GM12878 (cell line): Measurements from ENCODE around the gene TUBGCP2. TPM values are rescaled to one million over a fixed set of nuclear protein-coding genes. Genes with fewer than 3 reads are reported as not detected.

Experiments
- ATAC-seq: fragments of 200-7000 bp; cut with Tn5 transposase; 3 replicates; pipeline ENCODE4 v1.9.1; 2020; ENCODE audit warnings: mild to moderate bottlenecking, moderate library complexity
- BruUV-seq: library from RNA; stranded (reverse); fragments of 400-500 nt; replicated peaks from 2 replicates; lab custom pipeline; 2021; lab: Mats Ljungman, UMichigan
- CTCF ChIA-PET: fragments of 300-600 bp; sonication (Branson Sonifier 250); formaldehyde crosslinking; extraction: SDS; loops from one replicate; lab custom pipeline; 2021; ENCODE audit warnings: inconsistent platforms; lab: Yijun Ruan, JAX
- POLR2A ChIA-PET: fragments of 350-600 bp; formaldehyde crosslinking; extraction: SDS; loops from one replicate; lab custom pipeline; 2021; ENCODE audit warnings: inconsistent platforms; lab: Charles Lee
- RAD21 ChIA-PET: fragments of 300-600 bp; sonication (Branson Sonifier 250); formaldehyde crosslinking; loops from one replicate; lab custom pipeline; 2023; ENCODE audit warnings: antibody characterized with exemption; ENCODE audit not compliant: unreplicated experiment; lab: Charles Lee
- SMC1A ChIA-PET: fragments of 300-600 bp; sonication (Branson Sonifier 250); formaldehyde crosslinking; loops from one replicate; lab custom pipeline; 2023; ENCODE audit not compliant: unreplicated experiment, uncharacterized antibody; lab: Charles Lee
- DNase-seq: peaks from one replicate; pipeline ENCODE4 v3.0.0-alpha.2; 2011; ENCODE audit warnings: low read depth, low spot score
- FAIRE-seq: peaks from 3 replicates; lab custom pipeline; 2011; peaks lifted over from hg19 to GRCh38; lab: Jason Lieb, UNC
- H2AFZ ChIP-seq: 2 replicates; pipeline ENCODE4 v1.6.0; 2011; ENCODE audit warnings: low read depth, low read length, control low read depth; ENCODE audit not compliant: control insufficient read depth
- H3K27ac ChIP-seq: 2 replicates; pipeline ENCODE4 v1.5.1; 2011; ENCODE audit warnings: control low read depth; ENCODE audit not compliant: control insufficient read depth, insufficient read depth
- H3K27me3 ChIP-seq, 2 experiments: replicated peaks in 1 of 2; 2 replicates each; pipeline versions ENCODE4 v1.6.0 to v1.6.1; 2011; ENCODE audit warnings: low read length in 1 of 2; ENCODE audit not compliant: control insufficient read depth in 2 of 2, insufficient read depth in 2 of 2
- H3K36me3 ChIP-seq, 2 experiments: 2 replicates each; pipeline ENCODE4 v1.5.1; 2011; ENCODE audit warnings: low read length in 1 of 2; ENCODE audit not compliant: control insufficient read depth in 2 of 2, insufficient read depth in 2 of 2
- H3K4me1 ChIP-seq: 2 replicates; pipeline ENCODE4 v1.6.1; 2011; ENCODE audit warnings: mild to moderate bottlenecking, low read length, moderate library complexity, mixed read lengths; ENCODE audit not compliant: control insufficient read depth, insufficient read depth
- H3K4me2 ChIP-seq: 2 replicates; pipeline ENCODE4 v1.6.0; 2011; ENCODE audit warnings: control low read depth; ENCODE audit not compliant: control insufficient read depth, insufficient read depth
- H3K4me3 ChIP-seq: fragments of 200-600 bp; sonication (generic); 2 replicates; pipeline ENCODE4 v1.5.1; 2016
- H3K79me2 ChIP-seq: 2 replicates; pipeline ENCODE4 v1.6.0; 2011; ENCODE audit warnings: low read length; ENCODE audit not compliant: control insufficient read depth, insufficient read depth
- H3K9ac ChIP-seq: 2 replicates; pipeline ENCODE4 v1.8.0; 2011; ENCODE audit warnings: low read length, control low read depth, mixed read lengths; ENCODE audit not compliant: control insufficient read depth, insufficient read depth
- H3K9me3 ChIP-seq: replicated peaks from 3 replicates; pipeline ENCODE4 v1.5.1; 2011; ENCODE audit warnings: mild to moderate bottlenecking, low read length; ENCODE audit not compliant: control insufficient read depth, insufficient read depth
- H4K20me1 ChIP-seq: 2 replicates; pipeline ENCODE4 v1.6.0; 2011; ENCODE audit not compliant: control insufficient read depth, insufficient read depth
- EP300 ChIP-seq, 2 experiments: fragments of 150-350 bp in 1 of 2; IDR thresholded peaks; 2 replicates each; pipeline ENCODE4 v1.6.1; 2011 to 2012; ENCODE audit warnings: low read depth in 2 of 2, low read length in 2 of 2, borderline replicate concordance in 1 of 2, improper control_type of control experiment in 1 of 2, inconsistent platforms in 1 of 2; ENCODE audit not compliant: control insufficient read depth in 1 of 2
- WGBS: methylation state at CpG from one replicate; pipeline ENCODE4 v1.1.6; 2016; ENCODE audit warnings: low lambda C conversion rate; ENCODE audit not compliant: insufficient replicate concordance, insufficient coverage; ENCODE audit errors: missing lambda C conversion rate; 5-methylcytosine and 5-hydroxymethylcytosine counted together
- in situ Hi-C: fragments of 300-500 bp; cut with MboI; formaldehyde crosslinking; loops from 9 replicates; pipeline ENCODE4 v1.14.3; 2018; ENCODE audit warnings: mixed read lengths
- intact Hi-C: fragments of 100-400 bp; cut with micrococcal nuclease; formaldehyde crosslinking; loops from one replicate; pipeline ENCODE4 v1.14.2; 2022; ENCODE audit not compliant: unreplicated experiment
- polyA plus RNA-seq, 11 experiments: library from polyadenylated mRNA; depleted of rRNA in 4 of 11; unstranded in 6 of 11; stranded (reverse) in 5 of 11; fragments of >200 nt; fragmentation: Nextera tagmentation in 4 of 11; fragmentation: Illumina TruSeq in 1 of 11; extraction: Ambion mirVana in 4 of 11; extraction: Trizol in 1 of 11; gene quantifications; 1 replicate in 1 of 11; 2 replicates in 10 of 11; pipeline versions ENCODE4 v1.2.1 to v1.2.3, GENCODE V29; 2011 to 2016; ENCODE audit warnings: inconsistent platforms in 2 of 11, missing spikeins in 2 of 11, low read depth in 1 of 11
- total RNA-seq, 4 experiments: library from RNA; depleted of rRNA in 3 of 4; stranded (reverse); fragments of >200 nt in 3 of 4; fragmentation: Illumina TruSeq in 1 of 4; extraction: Trizol in 1 of 4; gene quantifications; 2 replicates each; pipeline versions ENCODE4 v1.2.1 to v1.2.3, GENCODE V29; 2013 to 2021
- TF ChIP-seq, protein P1 (sequence below): fragments of 450-650 bp; IDR thresholded peaks from 2 replicates; pipeline ENCODE4 v1.6.1; 2017; ENCODE audit warnings: mild to moderate bottlenecking, moderate library complexity
- TF ChIP-seq, protein P2 (sequence below): fragments of 450-650 bp; IDR thresholded peaks from 2 replicates; pipeline ENCODE4 v1.6.1; 2017; ENCODE audit warnings: mild to moderate bottlenecking, moderate library complexity

Gene TUBGCP2
- total and polyA plus RNA-seq, 10 of the 15 experiments (the other 5 are each of a cell fraction or from before 2014, with no cell fraction given): 4.8 to 47.1 (median 34.7) TPM

DNA sequence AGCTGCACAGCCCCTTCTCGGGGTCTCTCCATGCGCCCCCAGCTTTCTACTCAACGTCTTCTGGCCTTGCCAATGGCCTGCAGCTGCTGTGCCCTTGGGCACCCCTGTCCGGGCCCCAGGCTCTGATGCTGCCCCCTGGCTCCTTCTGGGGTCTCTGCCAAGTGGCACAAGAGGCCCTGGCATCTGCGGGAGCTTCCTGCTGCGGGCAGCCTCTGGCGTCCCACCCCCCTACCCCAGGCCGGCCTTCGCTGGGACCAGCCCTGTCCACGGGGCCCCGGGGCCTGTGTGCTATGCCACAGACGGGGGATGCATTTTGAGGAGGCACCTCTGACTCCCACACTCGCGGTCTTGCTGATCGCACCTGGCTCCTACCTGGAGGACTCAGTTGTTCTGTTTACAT lies 68.7 kb downstream of the TUBGCP2 start:
- no peak overlapping the region for H3K4me2 ChIP-seq
- FAIRE-seq (no peak), ATAC-seq (no peak), DNase-seq (no peak)
- no peak overlapping the region for H3K4me3 ChIP-seq
- no peak overlapping the region for H2AFZ ChIP-seq
- H4K20me1 ChIP-seq: no peaks in the 10 kb centered on the region; the same call in 1 of the 2 replicates
- no peaks in the 10 kb centered on the region for H3K9me3 ChIP-seq
- BruUV-seq: no TSS peak
- CTCF ChIA-PET: no interaction called here
- H3K27me3 ChIP-seq: peaks cover 0 to 1% of the 10 kb centered on the region in 2 experiments; a peak in 2 of 4 replicates
- POLR2A ChIA-PET: no interaction called here
- RAD21 ChIA-PET: no interaction called here
- H3K4me1 ChIP-seq: peaks cover 15% of the 10 kb centered on the region
- TF ChIP-seq, protein P1, sequence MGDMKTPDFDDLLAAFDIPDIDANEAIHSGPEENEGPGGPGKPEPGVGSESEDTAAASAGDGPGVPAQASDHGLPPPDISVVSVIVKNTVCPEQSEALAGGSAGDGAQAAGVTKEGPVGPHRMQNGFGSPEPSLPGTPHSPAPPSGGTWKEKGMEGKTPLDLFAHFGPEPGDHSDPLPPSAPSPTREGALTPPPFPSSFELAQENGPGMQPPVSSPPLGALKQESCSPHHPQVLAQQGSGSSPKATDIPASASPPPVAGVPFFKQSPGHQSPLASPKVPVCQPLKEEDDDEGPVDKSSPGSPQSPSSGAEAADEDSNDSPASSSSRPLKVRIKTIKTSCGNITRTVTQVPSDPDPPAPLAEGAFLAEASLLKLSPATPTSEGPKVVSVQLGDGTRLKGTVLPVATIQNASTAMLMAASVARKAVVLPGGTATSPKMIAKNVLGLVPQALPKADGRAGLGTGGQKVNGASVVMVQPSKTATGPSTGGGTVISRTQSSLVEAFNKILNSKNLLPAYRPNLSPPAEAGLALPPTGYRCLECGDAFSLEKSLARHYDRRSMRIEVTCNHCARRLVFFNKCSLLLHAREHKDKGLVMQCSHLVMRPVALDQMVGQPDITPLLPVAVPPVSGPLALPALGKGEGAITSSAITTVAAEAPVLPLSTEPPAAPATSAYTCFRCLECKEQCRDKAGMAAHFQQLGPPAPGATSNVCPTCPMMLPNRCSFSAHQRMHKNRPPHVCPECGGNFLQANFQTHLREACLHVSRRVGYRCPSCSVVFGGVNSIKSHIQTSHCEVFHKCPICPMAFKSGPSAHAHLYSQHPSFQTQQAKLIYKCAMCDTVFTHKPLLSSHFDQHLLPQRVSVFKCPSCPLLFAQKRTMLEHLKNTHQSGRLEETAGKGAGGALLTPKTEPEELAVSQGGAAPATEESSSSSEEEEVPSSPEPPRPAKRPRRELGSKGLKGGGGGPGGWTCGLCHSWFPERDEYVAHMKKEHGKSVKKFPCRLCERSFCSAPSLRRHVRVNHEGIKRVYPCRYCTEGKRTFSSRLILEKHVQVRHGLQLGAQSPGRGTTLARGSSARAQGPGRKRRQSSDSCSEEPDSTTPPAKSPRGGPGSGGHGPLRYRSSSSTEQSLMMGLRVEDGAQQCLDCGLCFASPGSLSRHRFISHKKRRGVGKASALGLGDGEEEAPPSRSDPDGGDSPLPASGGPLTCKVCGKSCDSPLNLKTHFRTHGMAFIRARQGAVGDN: no peak
- TF ChIP-seq, protein P2, sequence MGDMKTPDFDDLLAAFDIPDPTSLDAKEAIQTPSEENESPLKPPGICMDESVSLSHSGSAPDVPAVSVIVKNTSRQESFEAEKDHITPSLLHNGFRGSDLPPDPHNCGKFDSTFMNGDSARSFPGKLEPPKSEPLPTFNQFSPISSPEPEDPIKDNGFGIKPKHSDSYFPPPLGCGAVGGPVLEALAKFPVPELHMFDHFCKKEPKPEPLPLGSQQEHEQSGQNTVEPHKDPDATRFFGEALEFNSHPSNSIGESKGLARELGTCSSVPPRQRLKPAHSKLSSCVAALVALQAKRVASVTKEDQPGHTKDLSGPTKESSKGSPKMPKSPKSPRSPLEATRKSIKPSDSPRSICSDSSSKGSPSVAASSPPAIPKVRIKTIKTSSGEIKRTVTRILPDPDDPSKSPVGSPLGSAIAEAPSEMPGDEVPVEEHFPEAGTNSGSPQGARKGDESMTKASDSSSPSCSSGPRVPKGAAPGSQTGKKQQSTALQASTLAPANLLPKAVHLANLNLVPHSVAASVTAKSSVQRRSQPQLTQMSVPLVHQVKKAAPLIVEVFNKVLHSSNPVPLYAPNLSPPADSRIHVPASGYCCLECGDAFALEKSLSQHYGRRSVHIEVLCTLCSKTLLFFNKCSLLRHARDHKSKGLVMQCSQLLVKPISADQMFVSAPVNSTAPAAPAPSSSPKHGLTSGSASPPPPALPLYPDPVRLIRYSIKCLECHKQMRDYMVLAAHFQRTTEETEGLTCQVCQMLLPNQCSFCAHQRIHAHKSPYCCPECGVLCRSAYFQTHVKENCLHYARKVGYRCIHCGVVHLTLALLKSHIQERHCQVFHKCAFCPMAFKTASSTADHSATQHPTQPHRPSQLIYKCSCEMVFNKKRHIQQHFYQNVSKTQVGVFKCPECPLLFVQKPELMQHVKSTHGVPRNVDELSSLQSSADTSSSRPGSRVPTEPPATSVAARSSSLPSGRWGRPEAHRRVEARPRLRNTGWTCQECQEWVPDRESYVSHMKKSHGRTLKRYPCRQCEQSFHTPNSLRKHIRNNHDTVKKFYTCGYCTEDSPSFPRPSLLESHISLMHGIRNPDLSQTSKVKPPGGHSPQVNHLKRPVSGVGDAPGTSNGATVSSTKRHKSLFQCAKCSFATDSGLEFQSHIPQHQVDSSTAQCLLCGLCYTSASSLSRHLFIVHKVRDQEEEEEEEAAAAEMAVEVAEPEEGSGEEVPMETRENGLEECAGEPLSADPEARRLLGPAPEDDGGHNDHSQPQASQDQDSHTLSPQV: no peak
- no peak for TF ChIP-seq EP300 (IDR thresholded peaks at IDR 0.05; ENCODE audit: borderline replicate concordance in 1 of 2, control insufficient read depth in 1 of 2, low read depth in 2 of 2, low read length in 2 of 2)
- in situ Hi-C loops (no loop called here), intact Hi-C loops (no loop called here)
- H3K36me3 ChIP-seq: no peaks in the 10 kb centered on the region
- SMC1A ChIA-PET: no interaction called here
- no peak overlapping the region for H3K9ac ChIP-seq
- 50% methylated on average over 14 of the region's 15 CpGs for WGBS
- H3K27ac ChIP-seq: no peak overlapping the region
- H3K79me2 ChIP-seq: no peaks in the 10 kb centered on the region
